NOMO-1 treated with DMSO at 0.1 percent for 48 hours (cell line): ENCODE measurements around the gene PRIMA1.

ENCODE experiments used
- DNase-seq: peaks from one replicate; lab custom pipeline; 2025; ENCODE audit not compliant: unreplicated experiment; lab: John Stamatoyannopoulos, UW

The PRIMA1 gene

GRCh38 chr14:93797071-93797470 lies 8.8 kb upstream of the PRIMA1 start:
- no peak for DNase-seq

DNA sequence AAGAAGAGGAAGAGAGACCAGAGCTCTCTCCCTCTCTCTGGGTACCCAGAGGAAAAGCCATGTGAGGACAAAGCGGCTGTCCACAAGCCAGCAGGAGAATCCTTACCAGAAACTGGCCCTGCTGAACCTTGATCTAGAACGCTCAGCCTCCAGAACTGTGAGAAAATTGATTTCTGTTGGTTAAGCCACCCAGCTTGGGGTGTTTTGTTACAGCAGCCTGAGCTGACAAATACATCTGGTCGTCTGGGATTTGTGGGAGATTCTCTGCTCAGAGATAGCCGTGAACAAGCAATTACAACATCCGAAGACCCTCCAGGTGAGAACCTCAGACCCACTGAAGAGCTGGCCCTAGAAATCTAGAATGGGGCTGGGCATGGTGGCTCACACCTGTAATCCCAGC lies 6.5 kb upstream of the PRIMA1 start:
- DNase-seq, result no peak

- DNase-seq, result no peak
These were observed 5.5 kb upstream of the PRIMA1 start for GRCh38 chr14:93793555-93794324.

DNA sequence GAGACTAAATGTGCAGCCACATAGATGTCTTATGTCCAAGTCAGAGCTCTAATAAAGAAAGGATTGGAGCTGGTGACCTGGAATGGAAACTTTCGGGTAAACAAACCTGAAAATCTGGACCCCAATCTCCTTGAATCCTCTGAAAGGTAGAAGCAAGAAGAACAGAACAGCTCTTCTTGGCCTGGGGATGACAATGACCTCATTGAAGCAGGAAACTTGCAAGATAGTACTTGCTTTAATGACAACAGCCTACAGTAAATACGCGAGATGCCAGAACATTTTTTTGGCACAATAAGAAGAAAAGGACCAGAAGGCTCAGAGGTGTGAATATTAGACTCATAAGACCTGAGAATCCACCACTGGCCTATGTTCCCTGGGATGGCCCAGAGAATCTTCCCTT lies 4.1 kb upstream of the PRIMA1 start:
- DNase-seq, result no peak

DNA sequence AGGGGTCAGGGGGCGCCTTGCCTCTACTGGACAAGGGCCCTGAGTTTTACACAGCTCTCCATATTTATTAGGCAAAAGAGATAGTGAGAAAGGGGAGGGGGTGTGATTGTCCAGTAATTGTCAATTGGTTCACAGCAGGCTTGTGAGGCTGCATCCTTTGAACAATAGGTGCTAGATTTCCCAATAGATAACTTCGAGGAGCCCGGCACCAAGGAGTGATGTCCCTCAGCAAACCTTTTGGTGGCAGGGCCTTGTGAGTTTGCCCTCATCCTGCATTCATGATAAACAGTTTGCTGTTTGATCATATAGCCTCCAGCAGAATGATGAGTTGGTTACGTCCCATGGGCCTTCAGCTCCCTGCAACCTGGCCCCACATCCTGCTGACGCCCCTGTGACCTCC lies 2.7 kb upstream of the PRIMA1 start:
- no peak for DNase-seq

GRCh38 chr14:93789228-93790130 lies 1.2 kb upstream of the PRIMA1 start:
- DNase-seq, result no peak

- DNase-seq, result no peak
These were observed 400 bp upstream of the PRIMA1 start for GRCh38 chr14:93788543-93789227.

GRCh38 chr14:93787465-93788292 lies 606 bp downstream of the PRIMA1 start:
- no peak for DNase-seq

DNA sequence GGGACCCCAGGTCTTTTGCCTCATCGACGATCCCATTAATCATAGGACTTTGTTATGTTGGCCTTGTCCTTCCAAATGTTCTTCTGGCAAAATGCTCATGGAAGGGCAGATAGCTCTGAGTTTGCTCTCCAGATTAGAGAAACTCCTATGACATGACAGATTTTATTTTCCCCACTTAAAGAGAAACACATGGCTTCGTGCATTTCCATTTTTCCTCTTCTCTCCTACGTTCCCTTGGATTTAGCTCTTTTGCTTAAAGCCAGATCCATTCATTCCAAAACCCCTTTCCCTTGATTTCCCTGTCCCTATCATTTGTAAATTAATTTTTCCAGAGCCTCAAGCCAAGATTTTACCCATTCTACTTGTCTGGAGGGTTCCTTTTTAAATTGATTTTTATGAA lies 2.9 kb downstream of the PRIMA1 start:
- DNase-seq, result no peak

DNA sequence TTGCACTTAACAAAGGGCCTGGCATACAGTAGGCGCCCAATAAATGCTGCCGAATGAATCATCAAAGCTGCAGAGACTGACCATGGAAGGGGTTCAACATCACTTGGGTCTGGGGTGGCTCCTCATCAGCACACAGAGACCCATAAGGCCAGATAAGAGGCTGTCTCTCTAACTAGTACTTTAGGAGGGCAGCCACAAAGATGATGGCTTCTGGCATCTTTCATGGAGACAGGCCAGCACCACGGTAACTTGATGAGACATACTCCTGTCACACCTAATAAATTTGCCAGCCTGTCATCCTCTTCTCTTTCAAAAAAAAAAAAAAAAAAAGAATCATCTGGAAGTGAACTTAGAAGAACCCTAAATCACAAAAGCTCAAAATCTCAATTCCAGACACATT lies 3.4 kb downstream of the PRIMA1 start:
- DNase-seq, result no peak

DNA sequence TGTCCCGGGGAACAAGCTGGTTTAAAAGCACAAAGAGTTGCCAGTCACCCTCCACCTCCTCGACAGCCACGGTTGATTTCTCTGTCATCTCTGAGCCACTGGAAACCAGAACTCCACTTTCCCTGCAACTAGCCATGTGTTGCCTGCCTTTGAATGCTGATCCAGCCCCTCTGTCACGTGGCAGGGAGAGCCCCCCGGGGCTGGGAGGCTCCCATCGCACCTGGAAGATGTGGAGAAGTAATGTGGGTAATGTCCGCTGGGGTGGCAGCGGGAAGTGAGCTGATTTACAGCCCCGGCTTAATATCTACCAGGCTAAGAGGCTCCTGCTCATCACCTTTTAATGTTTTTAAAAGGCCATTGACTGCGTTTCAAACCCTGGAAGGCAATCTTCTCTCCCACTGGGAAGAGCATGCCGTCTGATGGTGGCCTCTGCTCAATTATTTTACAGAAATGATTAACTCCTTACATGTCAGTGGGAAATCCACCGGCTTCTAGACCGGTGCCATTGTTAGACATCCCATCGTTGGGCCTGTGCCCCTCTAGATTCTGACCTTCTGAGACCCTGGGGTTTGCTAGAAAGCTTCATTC lies 7.4 kb downstream of the PRIMA1 start:
- no peak for DNase-seq

DNA sequence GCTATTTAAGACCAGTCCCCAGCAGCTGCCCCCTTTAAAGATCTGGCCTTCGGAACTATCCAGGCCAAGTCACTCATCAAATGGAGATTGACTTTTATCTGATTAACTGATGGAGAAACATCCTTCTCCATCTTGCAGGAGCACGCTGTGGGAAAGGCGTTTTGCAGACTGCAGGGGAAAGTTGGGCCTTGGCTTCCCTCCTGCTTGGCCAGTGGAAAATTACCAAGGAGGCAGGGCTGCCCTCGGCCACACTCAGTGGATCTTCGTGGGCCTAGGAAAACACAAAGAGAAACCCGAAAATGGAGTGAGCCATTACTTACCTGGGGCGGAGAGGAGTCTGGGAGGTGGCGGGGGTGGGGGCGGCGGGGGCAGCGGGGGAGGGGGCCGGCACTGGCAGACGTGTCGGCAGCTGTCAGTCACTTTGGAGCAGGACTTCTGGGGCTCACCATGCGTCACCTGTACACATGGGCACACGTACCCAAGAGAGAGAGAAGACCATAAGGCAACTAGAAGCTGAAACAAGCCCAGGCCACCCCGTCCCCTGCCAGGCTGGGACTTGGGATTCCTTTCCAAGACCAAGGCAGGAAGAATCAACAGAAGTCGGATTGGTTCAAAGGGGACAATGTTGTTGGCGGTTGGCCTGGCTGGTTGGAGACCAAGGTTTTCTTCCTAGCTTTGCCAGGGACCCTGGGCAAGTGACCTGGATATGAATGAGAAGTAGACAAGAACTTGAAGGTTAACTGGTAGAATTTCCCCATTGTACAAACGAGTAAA lies 9.2 kb downstream of the PRIMA1 start:
- no peak for DNase-seq

GRCh38 chr14:93778453-93778852 lies 9.8 kb downstream of the PRIMA1 start:
- DNase-seq, result no peak

DNA sequence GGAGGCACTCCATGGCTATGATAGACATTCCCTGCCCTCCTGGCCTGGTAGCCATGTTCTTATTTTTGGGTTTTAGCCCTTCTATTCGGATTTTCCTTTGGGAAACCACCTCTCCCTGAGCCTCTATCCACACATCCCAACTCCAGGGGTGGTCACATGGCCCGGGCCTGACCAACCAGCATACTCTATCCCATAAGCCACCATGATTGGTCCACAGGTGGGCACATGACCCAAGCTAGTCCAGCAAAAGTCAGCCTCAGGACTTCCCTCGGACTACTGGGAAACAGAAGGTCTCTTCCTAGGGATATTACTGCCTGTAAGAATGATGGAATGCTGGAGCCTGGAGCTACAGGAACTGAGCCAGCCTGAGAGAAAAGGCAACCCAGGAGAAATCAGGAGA lies 12.5 kb downstream of the PRIMA1 start:
- no peak for DNase-seq

DNA sequence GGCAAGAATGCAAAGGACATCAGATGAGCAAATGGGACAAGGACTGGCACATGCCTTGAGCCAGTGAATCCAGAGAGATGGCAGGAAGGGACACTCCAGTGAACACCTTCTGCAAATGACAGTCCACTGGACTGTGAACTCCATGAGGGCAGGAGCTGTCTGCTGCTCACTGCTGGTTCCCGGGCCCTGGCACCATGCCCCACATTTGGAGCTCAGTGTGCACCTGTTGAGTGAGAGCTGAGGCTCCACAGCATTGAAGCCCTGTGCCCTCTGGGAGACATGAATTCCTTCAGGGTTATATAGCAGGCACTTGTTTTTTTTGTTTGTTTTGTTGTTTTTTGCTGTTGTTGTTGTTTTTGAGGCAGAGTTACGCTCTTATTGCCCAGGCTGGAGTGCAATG lies 13.1 kb downstream of the PRIMA1 start:
- no peak for DNase-seq

DNA sequence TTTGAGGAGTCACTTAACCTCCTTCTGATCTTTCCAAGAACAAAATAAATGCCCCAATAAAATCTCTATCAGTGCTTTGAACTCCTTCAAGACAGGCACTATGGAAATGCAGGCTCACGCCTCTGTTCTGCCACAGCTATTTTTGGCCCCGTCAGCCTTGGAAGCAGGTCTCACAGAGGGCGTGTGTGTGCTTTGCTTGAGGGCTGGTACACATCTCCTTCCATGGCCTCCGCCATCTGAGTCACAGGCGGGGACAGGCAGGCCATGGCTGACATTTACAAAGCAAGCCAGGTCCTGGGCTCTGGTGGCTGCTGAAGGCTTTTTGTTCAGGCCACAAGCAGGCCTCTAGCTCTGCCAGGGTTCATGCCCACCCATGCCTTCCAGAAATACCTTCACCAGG lies 16.0 kb downstream of the PRIMA1 start:
- no peak for DNase-seq

GRCh38 chr14:93765970-93766369 lies 22.3 kb downstream of the PRIMA1 start:
- DNase-seq, result no peak

DNA sequence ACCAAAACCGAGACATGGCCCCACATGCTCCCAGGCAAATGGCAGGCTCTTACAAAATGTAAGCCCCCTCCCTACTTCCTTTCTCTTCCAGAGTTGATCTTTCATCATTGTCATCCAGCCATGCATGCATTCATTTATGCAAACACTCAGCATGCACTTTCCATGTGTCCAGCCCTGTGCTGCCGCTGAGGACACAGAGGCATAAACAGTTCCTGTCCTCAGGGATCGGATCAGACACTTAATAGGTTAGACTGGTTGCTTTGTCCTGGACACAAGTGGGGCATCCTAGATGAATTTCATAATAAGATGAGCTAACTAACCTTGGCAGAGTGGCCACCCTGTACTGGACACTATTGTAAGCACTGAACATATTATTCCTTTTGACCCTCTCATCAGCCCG lies 23.1 kb downstream of the PRIMA1 start:
- no peak for DNase-seq

GRCh38 chr14:93764211-93764659 lies 24.1 kb downstream of the PRIMA1 start:
- no peak for DNase-seq
